Endodermal cell (in vitro differentiated cells): ENCODE measurements around the gene CIPC. TPM values are rescaled to one million over a fixed set of nuclear protein-coding genes. Genes with fewer than 3 reads are reported as not detected.

Experiments used
- DNase-seq: peaks from one replicate; pipeline ENCODE4 v3.0.0-alpha.2; 2017
- H3K27ac ChIP-seq: 2 replicates; pipeline ENCODE4 v1.5.1; 2013; ENCODE audit warnings: mild to moderate bottlenecking, low read depth, low read length, moderate library complexity
- H3K27me3 ChIP-seq: 2 replicates; pipeline ENCODE4 v1.6.1; 2013; ENCODE audit warnings: mild to moderate bottlenecking, low read length, moderate library complexity; ENCODE audit not compliant: insufficient read depth, control insufficient read depth, poor library complexity, severe bottlenecking
- H3K36me3 ChIP-seq: 2 replicates; pipeline ENCODE4 v1.7.0; 2013; ENCODE audit warnings: mild to moderate bottlenecking, low read length, moderate library complexity; ENCODE audit not compliant: control insufficient read depth, insufficient read depth
- H3K4me1 ChIP-seq: one replicate; pipeline ENCODE4 v1.7.0; 2013; ENCODE audit warnings: low read length; ENCODE audit not compliant: control insufficient read depth, insufficient read depth
- H3K4me3 ChIP-seq: 2 replicates; pipeline ENCODE4 v1.5.1; 2013; ENCODE audit warnings: mild to moderate bottlenecking, low read length, moderate library complexity
- H3K9ac ChIP-seq: 2 replicates; pipeline ENCODE4 v1.6.1; 2013; ENCODE audit warnings: mild to moderate bottlenecking, low read length, moderate library complexity; ENCODE audit not compliant: poor library complexity, severe bottlenecking; ENCODE audit errors: extremely low read depth
- H3K9me3 ChIP-seq: 2 replicates; pipeline ENCODE4 v1.6.1; 2013; ENCODE audit warnings: mild to moderate bottlenecking, low read length, moderate library complexity; ENCODE audit not compliant: control insufficient read depth
- H3K27ac Mint-ChIP-seq: 2 replicates; pipeline ENCODE4 v1.8.0; 2020; ENCODE audit warnings: mixed read lengths
- H3K27me3 Mint-ChIP-seq: 2 replicates; pipeline ENCODE4 v1.8.0; 2021; ENCODE audit warnings: mild to moderate bottlenecking, mixed read lengths; ENCODE audit not compliant: insufficient read depth
- H3K36me3 Mint-ChIP-seq: 2 replicates; pipeline ENCODE4 v1.8.0; 2020; ENCODE audit warnings: low read depth, mixed read lengths
- H3K4me1 Mint-ChIP-seq: 2 replicates; pipeline ENCODE4 v1.8.0; 2020; ENCODE audit warnings: mixed read lengths
- H3K4me3 Mint-ChIP-seq: 2 replicates; pipeline ENCODE4 v1.8.0; 2020; ENCODE audit warnings: mild to moderate bottlenecking, moderate library complexity, mixed read lengths
- H3K9me3 Mint-ChIP-seq: 2 replicates; pipeline ENCODE4 v1.8.0; 2020; ENCODE audit warnings: mild to moderate bottlenecking, mixed read lengths
- WGBS, 2 experiments: methylation state at CpG; one replicate each; pipeline versions ENCODE4 v1.1.5 to v1.1.7; 2013; ENCODE audit warnings: missing lambda C conversion rate in 2 of 2, mixed read lengths in 1 of 2; ENCODE audit not compliant: insufficient coverage in 1 of 2, insufficient read length in 1 of 2; 5-methylcytosine and 5-hydroxymethylcytosine counted together
- total RNA-seq, 2 donors: library from RNA; stranded (reverse); fragmentation: NEBNext Ultra II Directional in 1 of 2; extraction: Animal tissue kit (Norgen Biotek cat#: 25700) in 1 of 2; gene quantifications; 2 replicates in 1 of 2; 3 replicates in 1 of 2; pipeline ENCODE4 v1.2.1, GENCODE V29; 2021
- TF ChIP-seq, protein P1 (sequence below): fragments of 200-600 bp; sonication (generic); conservative IDR thresholded peaks from 2 replicates; pipeline ENCODE4 v1.5.0; 2021; ENCODE audit warnings: antibody characterized with exemption, mild to moderate bottlenecking

The CIPC gene
- total RNA-seq, 2 donors from 2014 or later: 16.2 to 22.5 TPM

DNA sequence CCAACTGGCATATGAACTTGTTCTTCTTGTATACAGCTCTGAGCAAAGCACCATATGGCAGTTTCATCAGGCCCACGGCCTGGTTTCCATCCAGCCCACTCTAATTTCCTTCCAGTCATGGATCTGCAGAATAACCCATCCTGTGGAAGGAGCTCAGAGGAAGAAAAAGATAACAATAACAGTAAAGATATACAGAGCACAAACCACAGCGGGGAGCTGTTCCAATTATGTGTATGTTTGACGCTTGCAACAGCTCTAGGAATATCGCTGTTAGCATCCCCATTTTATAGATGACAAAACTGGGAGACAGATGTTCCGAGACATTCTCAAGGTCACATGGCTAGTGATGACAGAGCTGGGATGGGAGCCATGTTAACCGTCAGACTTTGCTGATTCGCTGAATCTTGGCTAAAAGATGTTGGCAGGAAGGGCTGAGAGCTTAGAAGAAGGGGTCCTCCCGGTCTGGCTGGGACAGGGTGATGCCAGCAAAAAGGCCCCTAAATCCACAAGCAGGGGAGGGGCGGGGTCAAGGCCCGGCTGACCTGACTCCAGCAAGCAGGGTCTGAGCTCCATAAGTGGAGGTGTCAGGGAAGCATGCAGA is 34.4 kb upstream of the CIPC start:
- WGBS, 2 experiments: 89 to 91% methylated on average over 6 to 10 of the region's 10 CpGs
- no peak for DNase-seq
- TF ChIP-seq, protein P1, sequence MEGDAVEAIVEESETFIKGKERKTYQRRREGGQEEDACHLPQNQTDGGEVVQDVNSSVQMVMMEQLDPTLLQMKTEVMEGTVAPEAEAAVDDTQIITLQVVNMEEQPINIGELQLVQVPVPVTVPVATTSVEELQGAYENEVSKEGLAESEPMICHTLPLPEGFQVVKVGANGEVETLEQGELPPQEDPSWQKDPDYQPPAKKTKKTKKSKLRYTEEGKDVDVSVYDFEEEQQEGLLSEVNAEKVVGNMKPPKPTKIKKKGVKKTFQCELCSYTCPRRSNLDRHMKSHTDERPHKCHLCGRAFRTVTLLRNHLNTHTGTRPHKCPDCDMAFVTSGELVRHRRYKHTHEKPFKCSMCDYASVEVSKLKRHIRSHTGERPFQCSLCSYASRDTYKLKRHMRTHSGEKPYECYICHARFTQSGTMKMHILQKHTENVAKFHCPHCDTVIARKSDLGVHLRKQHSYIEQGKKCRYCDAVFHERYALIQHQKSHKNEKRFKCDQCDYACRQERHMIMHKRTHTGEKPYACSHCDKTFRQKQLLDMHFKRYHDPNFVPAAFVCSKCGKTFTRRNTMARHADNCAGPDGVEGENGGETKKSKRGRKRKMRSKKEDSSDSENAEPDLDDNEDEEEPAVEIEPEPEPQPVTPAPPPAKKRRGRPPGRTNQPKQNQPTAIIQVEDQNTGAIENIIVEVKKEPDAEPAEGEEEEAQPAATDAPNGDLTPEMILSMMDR: no peak
- Histone ChIP-seq H3K36me3 (no peaks in the 10 kb centered on the region), H3K9ac (no peak overlapping the region), H3K27ac (no peak overlapping the region), H3K4me1 (no peaks in the 10 kb centered on the region), H3K9me3 (no peaks in the 10 kb centered on the region), H3K4me3 (no peak overlapping the region), H3K27me3 (no peaks in the 10 kb centered on the region)
- no peaks in the 10 kb centered on the region for H3K36me3 Mint-ChIP-seq
- H3K27me3 Mint-ChIP-seq: no peaks in the 10 kb centered on the region
- peaks cover 5% of the 10 kb centered on the region for H3K4me1 Mint-ChIP-seq
- H3K27ac Mint-ChIP-seq: no peak overlapping the region
- H3K4me3 Mint-ChIP-seq: no peak overlapping the region
- no peaks in the 10 kb centered on the region for H3K9me3 Mint-ChIP-seq

DNA sequence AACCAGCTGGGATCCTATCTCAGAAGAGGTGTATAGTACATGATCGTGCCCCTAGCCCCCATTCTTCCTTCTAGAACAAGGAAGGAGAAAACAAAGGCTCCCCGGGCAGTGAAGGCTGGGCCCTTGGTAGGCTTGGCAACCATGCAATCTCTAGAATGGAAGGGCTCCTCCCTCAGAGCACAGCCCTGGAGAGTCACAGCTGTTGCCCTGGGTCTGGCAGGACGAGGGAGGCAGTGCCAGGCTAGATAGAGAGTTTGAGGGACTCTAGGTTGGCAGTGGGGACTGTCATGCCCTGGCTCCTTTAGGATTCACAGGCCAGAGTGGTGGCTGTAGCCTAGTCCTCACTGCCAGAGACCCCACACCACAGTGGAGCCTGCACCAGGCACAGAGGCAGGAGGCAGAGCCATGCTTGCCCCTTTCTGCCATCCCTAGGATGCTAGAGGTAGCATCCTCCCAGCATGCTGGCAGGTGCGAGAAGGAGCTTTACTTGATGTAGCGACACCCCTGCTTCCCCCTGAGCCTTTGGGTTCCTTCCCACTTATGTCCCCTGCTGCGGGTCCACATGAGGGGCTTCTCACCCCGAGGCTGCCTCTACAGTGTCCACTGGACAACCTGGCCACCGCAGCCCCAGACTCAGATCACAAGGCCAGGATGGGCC is 33.4 kb upstream of the CIPC start:
- H3K4me1 Mint-ChIP-seq: no peaks in the 10 kb centered on the region
- H3K27me3 ChIP-seq: no peaks in the 10 kb centered on the region
- no peaks in the 10 kb centered on the region for H3K9me3 ChIP-seq
- DNase-seq: no peak
- H3K4me1 ChIP-seq: no peaks in the 10 kb centered on the region
- H3K9me3 Mint-ChIP-seq: no peaks in the 10 kb centered on the region
- H3K4me3 Mint-ChIP-seq: no peak overlapping the region
- no peak overlapping the region for H3K9ac ChIP-seq
- TF ChIP-seq, protein P1: no peak
- no peak overlapping the region for H3K4me3 ChIP-seq
- no peak overlapping the region for H3K27ac Mint-ChIP-seq
- H3K27ac ChIP-seq: no peak overlapping the region
- WGBS, 2 experiments: 78 to 92% methylated on average over 5 to 8 of the region's 8 CpGs
- no peaks in the 10 kb centered on the region for H3K27me3 Mint-ChIP-seq
- H3K36me3 ChIP-seq: no peaks in the 10 kb centered on the region
- H3K36me3 Mint-ChIP-seq: no peaks in the 10 kb centered on the region

DNA sequence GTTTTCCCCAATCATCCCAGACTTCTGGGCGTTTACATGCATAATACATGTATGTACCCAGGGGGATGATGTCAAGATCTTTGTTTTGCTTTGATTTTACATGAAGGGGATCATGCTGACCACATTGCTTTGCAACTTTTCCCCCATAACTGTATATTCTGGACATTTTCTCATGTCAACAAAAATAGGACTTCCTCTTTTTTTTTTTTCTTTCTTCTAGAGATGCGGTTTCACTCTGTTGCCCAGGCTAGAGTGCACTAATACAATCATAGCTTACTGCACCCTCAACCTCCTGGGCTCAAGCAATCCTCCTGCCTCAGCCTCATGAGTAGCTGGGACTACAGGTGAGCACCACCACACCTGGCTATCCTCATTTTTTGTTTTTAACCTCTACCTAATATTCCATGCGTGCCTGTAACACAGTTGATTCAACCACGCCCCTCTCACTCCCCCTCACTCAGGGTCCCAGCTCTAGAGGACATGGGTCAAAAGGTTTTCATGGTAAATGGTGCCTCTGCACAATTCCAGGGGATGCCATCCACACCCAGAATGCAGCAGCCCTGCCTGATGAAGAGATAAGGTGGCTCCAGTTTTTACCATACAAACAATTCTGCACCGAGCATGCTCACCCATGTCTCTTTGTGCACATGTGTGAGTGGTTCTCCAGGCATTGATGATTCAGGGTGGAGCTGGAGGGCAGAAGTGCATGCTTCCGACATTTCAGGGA is 32.0 kb upstream of the CIPC start:
- Mint-ChIP-seq H3K36me3 (no peaks in the 10 kb centered on the region), H3K27me3 (no peaks in the 10 kb centered on the region), H3K4me1 (peaks cover 3% of the 10 kb centered on the region), H3K9me3 (no peaks in the 10 kb centered on the region), H3K27ac (no peak overlapping the region), H3K4me3 (no peak overlapping the region)
- 93 to 94% methylated on average over 2 to 6 of the region's 6 CpGs for WGBS, 2 experiments
- no peaks in the 10 kb centered on the region for H3K36me3 ChIP-seq
- no peak for DNase-seq
- no peaks in the 10 kb centered on the region for H3K27me3 ChIP-seq
- no peak overlapping the region for H3K27ac ChIP-seq
- TF ChIP-seq, protein P1: no peak
- H3K9ac ChIP-seq: no peak overlapping the region
- H3K9me3 ChIP-seq: no peaks in the 10 kb centered on the region
- no peak overlapping the region for H3K4me3 ChIP-seq
- H3K4me1 ChIP-seq: no peaks in the 10 kb centered on the region
